GOT3 (cell line): ENCODE results near the gene ACTN1.

Experiments used
- DNase-seq: peaks from one replicate; lab custom pipeline; 2025; ENCODE audit warnings: mixed read lengths; lab: John Stamatoyannopoulos, UW

The ACTN1 gene

GRCh38 chr14:68891851-68892660 lies 87.0 kb downstream of the ACTN1 start:
- no peak for DNase-seq

DNA sequence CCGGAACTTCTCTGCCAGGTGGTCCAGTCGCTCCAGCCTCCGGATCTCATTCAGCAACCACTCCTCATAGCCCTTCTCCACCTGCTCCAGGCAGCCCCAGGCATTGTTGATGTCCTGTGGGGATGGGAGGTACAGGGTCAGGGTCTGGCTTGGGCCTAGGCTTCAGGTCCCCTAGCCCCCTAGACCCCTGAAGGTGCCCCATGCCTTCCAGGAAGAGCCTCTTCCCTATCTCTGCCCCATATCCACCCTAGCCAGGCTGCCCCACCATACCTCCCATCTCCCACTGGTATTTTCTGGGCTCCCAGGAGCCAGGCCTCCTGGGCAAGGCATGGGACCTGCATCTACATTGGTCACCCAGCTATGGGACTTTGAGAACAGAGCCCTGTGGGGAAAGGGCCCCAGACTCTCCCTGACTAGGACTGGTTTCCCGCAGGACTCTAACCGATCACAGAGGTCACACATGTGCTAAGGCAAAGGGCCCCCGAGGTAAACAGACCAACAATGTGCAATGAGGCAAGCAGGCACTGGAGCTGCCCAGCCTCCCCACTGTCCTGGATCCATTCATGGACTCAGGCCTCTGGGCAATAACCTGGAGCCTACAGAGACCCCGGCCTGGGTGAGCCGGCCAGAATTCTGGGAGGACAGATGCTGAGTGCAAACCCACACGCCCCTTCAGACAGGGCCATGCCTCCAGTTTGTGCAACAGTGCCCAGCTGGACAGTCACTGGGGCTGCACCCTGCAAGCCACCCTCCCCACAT lies 88.8 kb downstream of the ACTN1 start:
- no peak for DNase-seq

- no peak for DNase-seq
These were observed 90.2 kb downstream of the ACTN1 start for GRCh38 chr14:68888883-68889282.

DNA sequence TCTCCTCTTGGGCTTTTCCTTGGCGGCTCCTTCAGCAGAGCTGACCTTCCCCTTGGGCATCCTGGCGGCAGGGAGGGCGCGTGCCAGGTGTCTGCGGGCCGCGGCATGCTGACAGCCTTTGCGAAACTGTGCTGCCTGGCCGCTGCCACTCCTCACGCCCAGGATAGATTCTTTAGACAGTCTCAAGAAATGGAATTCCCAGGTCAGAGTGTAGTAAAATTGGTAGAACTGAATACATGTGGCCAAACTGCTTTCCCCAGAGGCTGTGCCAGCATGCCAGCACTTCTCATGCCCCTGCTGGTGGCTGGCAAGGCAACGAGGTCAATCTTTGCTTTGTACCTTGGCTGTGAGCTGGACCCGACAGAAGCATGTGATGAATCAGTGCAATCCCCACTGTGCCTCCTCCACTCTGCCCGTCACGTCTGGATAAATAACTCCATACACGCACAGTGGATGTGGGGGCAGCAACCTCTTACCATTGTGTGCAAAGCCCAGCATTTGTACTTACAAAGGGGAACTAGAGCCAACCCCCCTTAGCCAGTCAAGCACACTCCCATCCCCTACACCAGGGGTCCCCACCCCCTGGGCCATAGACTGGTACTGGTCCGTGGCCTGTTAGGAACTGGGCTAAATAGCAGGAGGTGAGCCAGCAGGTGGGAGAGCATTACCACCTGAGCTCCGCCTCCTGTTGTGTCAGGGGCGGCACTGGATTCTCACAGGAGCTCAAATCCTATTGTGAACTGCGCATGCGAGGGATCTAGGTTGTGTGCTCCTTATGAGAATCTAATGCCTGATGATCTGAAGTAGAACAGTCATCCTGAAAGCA lies 90.9 kb downstream of the ACTN1 start:
- DNase-seq = no peak

GRCh38 chr14:68886109-68886434 lies 93.0 kb downstream of the ACTN1 start:
- no peak for DNase-seq

GRCh38 chr14:68885226-68886108 lies 93.6 kb downstream of the ACTN1 start:
- no peak for DNase-seq

- no peak for DNase-seq
These were observed 94.8 kb downstream of the ACTN1 start for GRCh38 chr14:68884031-68885030.

DNA sequence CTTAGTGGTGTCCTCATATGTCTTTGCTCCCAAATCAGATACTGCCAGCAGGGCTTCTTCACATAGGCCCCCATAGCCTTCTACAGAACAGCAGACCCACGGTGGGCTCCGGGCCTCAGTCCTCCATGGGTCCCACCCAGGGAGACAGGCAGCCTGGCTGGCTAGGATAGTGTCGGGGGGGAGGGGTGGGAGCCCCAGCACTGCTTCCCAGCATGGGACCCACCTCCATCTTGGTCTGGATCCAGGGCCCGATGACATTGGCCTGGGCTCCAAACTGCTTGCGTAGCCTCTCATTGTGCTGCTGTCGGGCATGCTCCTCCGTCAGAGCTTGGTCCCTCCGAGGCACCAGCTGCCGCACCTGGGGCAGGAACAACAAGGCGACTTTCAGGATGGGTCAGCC lies 96.9 kb downstream of the ACTN1 start:
- DNase-seq = no peak

- DNase-seq = no peak
These were observed 97.7 kb downstream of the ACTN1 start for GRCh38 chr14:68881396-68881795.

DNA sequence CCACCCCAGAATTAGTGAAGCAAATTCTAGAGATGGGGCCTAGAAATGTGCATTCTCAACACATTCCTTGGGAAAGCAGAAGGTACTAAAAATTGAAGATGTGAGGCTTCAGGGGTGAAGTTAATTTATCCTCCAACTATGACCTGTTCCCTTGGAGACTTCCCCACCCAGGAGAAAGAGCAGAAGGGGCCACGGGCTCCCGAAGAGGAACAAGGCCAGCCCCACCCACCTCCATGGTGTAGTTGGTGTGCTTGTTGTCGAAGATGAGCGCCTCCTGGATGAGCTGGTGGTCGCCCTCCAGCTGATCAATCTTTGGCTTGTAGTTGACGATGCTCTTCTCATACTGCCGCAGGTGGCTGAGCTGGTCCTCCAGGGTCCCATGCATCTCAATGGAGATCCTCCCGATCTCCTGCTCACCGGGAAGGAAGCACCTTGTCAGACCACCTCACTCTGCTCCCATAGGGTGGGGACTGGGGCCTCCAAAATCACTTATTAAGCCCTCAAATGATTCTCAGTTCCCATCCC lies 98.5 kb downstream of the ACTN1 start:
- no peak for DNase-seq

DNA sequence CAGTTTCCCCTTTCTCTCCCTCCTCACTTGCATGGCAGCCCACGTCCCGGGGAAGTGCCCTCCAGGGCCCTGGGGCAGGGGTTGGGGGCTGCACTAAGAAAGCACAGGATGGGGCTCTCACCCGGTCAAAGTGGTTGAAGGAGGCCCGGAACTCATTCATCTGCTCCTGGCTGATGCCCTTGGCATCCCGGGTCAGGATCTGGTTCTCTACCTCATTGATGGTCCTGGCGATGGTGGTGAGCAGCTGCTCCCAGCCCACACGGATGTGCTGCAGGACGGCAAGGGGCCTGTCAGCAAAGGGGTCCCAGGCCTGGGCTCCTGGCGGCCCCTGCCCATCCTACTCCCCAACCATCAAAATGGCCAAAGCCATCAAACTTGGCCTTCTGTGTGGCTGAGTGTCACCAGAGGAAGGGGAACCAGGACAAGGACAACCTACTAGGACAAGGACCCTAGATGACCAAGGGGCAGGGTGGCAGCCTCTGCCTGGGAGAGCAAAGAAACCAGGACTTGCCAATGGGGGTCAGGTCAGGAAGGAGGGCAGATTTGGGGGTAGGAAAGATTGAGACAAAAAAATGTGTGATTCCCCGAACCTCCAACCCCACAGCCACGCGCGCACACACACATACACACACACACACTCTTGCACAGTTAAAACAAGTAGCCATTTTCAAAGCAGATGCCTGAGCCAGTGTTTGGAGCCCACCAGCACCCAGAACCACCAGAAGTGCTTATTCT lies 99.1 kb downstream of the ACTN1 start:
- no peak for DNase-seq

DNA sequence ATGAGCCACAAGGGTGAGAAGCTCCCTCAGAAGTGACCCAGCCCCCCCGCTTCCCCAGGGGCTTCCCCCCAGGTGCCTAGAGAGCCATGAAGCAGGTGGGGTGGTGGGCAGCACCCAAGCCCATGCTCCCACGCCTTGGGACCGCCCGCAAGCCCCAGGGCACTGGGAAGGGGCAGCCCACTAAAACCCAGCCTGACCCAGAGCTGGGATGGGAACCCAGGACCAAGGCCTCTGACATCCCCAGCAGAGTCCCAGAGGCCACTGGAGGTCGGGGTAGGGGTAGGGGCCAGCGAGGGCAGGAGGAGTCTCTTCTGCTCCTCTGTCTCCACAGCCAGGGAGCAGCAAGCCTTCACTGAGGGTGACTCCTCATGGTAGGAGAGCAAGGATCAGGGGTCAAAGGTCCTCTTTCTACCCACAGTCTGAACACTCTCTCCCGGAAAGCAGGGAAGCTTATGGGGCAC lies 99.8 kb downstream of the ACTN1 start:
- DNase-seq = no peak

- DNase-seq = no peak
These were observed 100.2 kb downstream of the ACTN1 start for GRCh38 chr14:68878908-68879307.

DNA sequence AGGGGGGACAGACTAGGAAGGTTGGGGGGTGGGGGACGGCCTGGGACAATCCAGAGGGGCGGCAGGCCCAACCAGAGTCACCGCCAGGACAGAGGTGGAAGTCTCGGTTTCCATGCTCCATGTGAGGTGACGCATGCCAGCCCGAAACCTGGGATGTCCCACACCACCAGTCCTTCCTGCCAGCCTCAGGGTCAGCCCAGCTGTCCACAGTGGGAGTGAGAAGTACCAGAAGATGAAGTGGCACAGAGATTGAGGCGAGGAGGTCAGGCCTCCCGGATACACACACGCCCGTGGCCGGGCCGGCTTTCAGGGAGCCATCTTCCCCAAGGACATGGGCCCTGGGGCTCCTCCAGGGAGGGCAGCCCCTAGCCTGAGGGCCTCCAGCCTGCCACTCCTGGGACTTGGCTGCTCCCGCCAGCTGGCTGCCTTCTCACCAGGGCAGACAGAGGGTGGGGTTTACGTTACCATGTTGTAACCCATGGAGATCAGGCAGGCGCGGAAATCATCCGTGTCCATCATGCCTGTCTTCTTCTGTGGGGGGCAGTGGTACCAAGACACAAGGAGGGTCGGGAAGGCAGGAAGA lies 101.0 kb downstream of the ACTN1 start:
- DNase-seq = no peak

GRCh38 chr14:68876976-68877375 lies 102.1 kb downstream of the ACTN1 start:
- no peak for DNase-seq

GRCh38 chr14:68874746-68875155 lies 104.4 kb downstream of the ACTN1 start:
- no peak for DNase-seq

DNA sequence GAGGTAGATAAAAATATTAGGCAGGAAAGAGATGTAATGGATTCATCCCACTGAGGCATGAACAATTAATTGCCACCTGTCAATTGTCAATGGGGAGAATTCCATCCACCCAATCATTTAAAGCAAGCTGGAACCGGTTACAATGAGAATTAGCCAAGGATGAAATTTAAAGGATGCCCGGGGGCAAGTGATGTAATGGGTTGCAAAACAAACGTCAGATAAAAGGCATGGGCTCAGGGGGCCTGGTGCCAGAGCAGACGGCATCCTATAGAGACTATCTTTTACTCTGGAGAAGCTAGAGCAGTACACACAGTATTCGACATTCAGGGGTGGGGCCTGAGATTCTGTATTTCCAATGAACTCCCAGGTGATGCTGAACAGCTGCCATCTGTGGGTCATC lies 105.7 kb downstream of the ACTN1 start:
- DNase-seq = no peak

- DNase-seq = no peak
These were observed 107.7 kb downstream of the ACTN1 start for GRCh38 chr14:68871392-68871791.

GRCh38 chr14:68866991-68867533 lies 112.0 kb downstream of the ACTN1 start:
- DNase-seq = no peak
